ENCODE results near the gene ORM2. TPM values are rescaled to one million over a fixed set of nuclear protein-coding genes. Genes with fewer than 3 reads are reported as not detected.

Gene ORM2
- total RNA-seq, 6 experiments from 2014 or later = 3,162 to 5,107 (median 3,869) TPM

DNA sequence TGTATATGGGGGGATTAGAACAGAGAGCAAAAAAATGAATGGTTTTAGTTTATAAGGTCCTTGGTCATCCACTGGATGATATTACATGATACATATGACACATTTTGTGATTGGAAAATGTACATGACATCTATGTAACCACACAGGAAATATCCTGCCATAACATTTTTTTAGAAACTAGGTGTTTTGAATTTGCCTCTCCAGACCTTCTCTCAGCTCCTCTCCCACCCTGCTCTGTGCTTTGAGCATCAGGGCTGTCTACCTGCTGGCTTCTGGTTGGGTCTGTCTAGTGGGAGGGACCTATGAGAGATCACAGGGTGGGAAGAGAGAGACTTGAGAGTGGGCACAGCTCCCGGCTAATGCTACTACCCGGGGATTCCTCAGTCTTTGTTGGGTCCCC is 33.8 kb downstream of the ORM2 start:
- TF ChIP-seq, protein P1, sequence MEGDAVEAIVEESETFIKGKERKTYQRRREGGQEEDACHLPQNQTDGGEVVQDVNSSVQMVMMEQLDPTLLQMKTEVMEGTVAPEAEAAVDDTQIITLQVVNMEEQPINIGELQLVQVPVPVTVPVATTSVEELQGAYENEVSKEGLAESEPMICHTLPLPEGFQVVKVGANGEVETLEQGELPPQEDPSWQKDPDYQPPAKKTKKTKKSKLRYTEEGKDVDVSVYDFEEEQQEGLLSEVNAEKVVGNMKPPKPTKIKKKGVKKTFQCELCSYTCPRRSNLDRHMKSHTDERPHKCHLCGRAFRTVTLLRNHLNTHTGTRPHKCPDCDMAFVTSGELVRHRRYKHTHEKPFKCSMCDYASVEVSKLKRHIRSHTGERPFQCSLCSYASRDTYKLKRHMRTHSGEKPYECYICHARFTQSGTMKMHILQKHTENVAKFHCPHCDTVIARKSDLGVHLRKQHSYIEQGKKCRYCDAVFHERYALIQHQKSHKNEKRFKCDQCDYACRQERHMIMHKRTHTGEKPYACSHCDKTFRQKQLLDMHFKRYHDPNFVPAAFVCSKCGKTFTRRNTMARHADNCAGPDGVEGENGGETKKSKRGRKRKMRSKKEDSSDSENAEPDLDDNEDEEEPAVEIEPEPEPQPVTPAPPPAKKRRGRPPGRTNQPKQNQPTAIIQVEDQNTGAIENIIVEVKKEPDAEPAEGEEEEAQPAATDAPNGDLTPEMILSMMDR (IDR thresholded peaks at IDR 0.05) = no peak
- no peak for TF ChIP-seq POLR2A (IDR thresholded peaks at IDR 0.05)
- no peak for DNase-seq
- peaks cover 0 to 58% (median 21%) of the 10 kb centered on the region in 4 donors for H3K36me3 ChIP-seq
- peak overlapping the region; percentile 22 to 82 (median 55) for H3K27ac ChIP-seq
- intact Hi-C loops (cut with DNase I) = no loop called here
- H3K4me3 ChIP-seq = no peak overlapping the region
- H3K9me3 ChIP-seq = no peaks in the 10 kb centered on the region
- no peak for ATAC-seq
- WGBS (ENCODE audit: insufficient coverage, low coverage, low lambda C conversion rate, missing lambda C conversion rate) = 33% methylated on average over 1 of the region's 2 CpGs
- H3K4me1 ChIP-seq = peaks cover 0 to 34% (median 20%) of the 10 kb centered on the region in 4 donors
- H3K27me3 ChIP-seq = no peaks in the 10 kb centered on the region

DNA sequence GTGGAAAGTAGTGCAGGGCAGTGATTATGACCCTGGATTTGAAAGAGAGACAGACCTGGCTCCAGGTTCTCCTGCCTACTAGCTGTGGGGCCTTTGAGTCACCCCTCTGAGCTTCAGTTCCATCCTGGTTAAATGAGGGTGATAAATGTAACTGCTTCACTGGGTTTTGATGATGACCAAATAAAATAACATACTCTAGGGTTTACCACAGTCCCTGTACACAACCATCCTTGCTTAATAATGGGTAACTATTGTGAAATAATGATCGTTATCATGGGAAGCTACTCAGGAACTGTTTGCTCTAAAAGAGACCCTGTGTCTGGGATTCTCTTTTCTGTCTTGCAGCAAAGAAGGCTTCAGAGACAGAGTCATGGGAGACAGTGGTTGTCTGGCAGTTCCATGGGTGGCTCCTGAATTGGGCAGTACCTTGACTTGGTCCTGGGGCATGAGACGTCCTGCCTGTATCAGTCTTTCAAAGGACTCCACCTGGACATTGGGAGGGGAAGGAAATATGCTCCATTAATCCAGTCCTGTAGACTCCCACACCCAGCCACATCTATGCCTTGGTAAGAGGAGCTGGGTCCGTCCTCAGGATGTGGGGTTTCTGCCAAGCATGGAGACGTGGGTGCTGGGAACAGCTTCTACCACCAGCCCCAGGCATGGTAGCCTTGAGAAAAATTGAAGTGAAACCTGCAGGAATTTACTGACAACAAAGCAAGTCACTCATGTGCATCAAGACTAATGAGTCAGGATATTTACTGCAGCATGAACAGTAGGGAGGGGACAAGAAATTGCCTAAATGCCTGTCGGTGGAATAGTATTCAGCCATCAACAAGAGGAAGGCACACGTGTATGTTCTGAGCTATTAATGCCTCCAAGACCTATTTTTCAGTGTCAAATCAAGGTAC is 34.7 kb downstream of the ORM2 start:
- no peak for DNase-seq
- H3K4me1 ChIP-seq = peaks cover 0 to 40% (median 20%) of the 10 kb centered on the region in 4 donors
- 27% methylated on average over 6 of the region's 6 CpGs for WGBS (ENCODE audit: insufficient coverage, low coverage, low lambda C conversion rate, missing lambda C conversion rate)
- TF ChIP-seq, protein P1 (IDR thresholded peaks at IDR 0.05) = no peak
- no peak for TF ChIP-seq POLR2A (IDR thresholded peaks at IDR 0.05)
- H3K27me3 ChIP-seq = no peaks in the 10 kb centered on the region
- intact Hi-C loops (cut with DNase I) = no loop called here
- peak overlapping the region; percentile 54 to 82 (median 55) for H3K27ac ChIP-seq
- ATAC-seq = peak; percentile 71 to 80 (median 77)
- H3K4me3 ChIP-seq = no peak overlapping the region
- H3K9me3 ChIP-seq = no peaks in the 10 kb centered on the region
- H3K36me3 ChIP-seq = peaks cover 0 to 50% (median 16%) of the 10 kb centered on the region in 4 donors

DNA sequence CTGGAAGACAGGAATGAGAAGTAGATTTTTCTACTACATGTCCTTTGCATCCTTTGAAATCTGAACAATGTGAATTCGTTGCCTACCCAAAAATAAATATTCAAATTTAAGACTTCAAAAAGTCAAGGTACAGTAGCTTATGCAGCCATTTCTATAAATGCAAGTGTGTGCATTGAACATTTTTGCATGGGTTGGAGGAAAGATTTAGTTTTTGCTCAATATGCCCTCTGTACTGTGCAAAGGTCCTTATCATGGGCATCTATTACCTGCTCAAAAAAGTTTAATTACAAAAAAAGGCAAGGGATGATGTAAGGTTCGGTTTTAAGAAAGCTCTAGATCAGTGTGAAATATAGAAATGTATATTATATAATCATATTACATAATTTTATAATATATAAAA is 35.5 kb downstream of the ORM2 start:
- 42% methylated on average over 2 of the region's 2 CpGs for WGBS (ENCODE audit: insufficient coverage, low coverage, low lambda C conversion rate, missing lambda C conversion rate)
- intact Hi-C loops (cut with DNase I) = no loop called here
- TF ChIP-seq POLR2A (IDR thresholded peaks at IDR 0.05) = no peak
- TF ChIP-seq, protein P1 (IDR thresholded peaks at IDR 0.05) = no peak
- Histone ChIP-seq H3K9me3 (no peaks in the 10 kb centered on the region), H3K36me3 (peaks cover 0 to 42% (median 12%) of the 10 kb centered on the region in 4 donors), H3K27ac (peak overlapping the region in 2 of 3 donors; percentile 54 to 82), H3K4me3 (no peak overlapping the region), H3K27me3 (no peaks in the 10 kb centered on the region), H3K4me1 (peaks cover 0 to 40% (median 20%) of the 10 kb centered on the region in 4 donors)
- ATAC-seq (peak; percentile 39 to 65 (median 50)), DNase-seq (no peak)

DNA sequence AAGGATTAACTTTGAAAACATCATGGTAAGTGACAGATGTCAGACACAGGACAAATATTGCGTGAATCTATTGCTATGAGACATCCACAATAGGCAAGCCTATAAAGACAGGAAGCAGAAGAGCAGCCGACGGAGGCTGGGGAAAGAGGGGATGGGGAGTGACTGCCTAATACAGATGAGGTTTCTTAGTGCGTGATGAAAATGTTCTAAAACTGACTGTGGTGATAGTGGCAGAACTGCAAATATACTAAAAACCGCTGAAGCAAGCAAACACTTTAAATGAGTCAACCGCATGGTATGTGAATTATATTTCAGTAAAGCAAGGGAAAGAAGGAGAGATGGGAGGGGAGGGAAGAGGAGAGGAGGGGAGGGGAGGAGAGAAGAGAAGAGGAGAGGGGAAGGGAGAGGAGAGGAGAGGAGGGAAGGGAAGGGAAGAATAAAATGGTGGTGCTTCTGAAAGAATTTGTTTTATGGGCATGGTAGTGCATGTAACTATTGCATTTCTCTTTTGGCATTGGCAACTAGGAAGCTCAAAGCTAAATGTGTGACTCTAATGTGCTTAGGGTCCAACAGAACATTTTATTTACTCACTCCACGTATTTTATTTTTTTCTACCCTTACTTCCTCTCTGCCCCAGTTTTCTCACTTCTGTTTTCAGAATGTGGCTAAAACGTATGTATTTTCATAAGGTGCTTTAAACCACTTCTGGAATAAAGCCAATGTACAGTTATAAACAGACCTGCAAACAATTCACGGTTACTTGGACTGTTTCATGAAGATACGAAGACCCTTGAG is 36.9 kb downstream of the ORM2 start:
- Histone ChIP-seq H3K4me3 (no peak overlapping the region), H3K4me1 (peaks cover 0 to 40% (median 20%) of the 10 kb centered on the region in 4 donors), H3K27me3 (no peaks in the 10 kb centered on the region), H3K27ac (peak overlapping the region; percentile 34 to 82 (median 54)), H3K36me3 (peaks cover 0 to 29% (median 6%) of the 10 kb centered on the region in 4 donors), H3K9me3 (no peaks in the 10 kb centered on the region)
- no peak for DNase-seq
- ATAC-seq = peak; percentile 3 to 27 (median 11)
- WGBS (ENCODE audit: insufficient coverage, low coverage, low lambda C conversion rate, missing lambda C conversion rate) = 27% methylated on average over 10 of the region's 10 CpGs
- intact Hi-C loops (cut with DNase I) = no loop called here
- TF ChIP-seq, protein P1 (IDR thresholded peaks at IDR 0.05) = no peak
- peak; percentile 6 for TF ChIP-seq POLR2A (IDR thresholded peaks at IDR 0.05)
